ENCODE results near the gene CISD3. TPM values are rescaled to one million over a fixed set of nuclear protein-coding genes. Genes with fewer than 3 reads are reported as not detected.

Gene CISD3
- total and polyA plus RNA-seq, 2 experiments from 2014 or later, result 0.94 to 8.9 TPM

- peaks cover 54% of the 10 kb centered on the region for H3K36me3 Mint-ChIP-seq (ENCODE audit: low read depth)
These were observed 12.5 kb downstream of the CISD3 start for GRCh38 chr17:38742411-38743308.

More at GRCh38 chr17:38742411-38743308, 12.5 kb downstream of the CISD3 start:
- TF ChIP-seq STAT1 (IDR thresholded peaks at IDR 0.05; ENCODE audit: unreplicated experiment) (no peak), EZH2 (IDR thresholded peaks at IDR 0.05; ENCODE audit: low read depth, unreplicated experiment) (no peak), ZNF331 (CRISPR knock-in tag; IDR thresholded peaks at IDR 0.05; ENCODE audit: low read depth) (no peak), ETS1 (IDR thresholded peaks at IDR 0.05) (no peak), NANOG (IDR thresholded peaks at IDR 0.05; ENCODE audit: borderline replicate concordance) (no peak), JUNB (IDR thresholded peaks at IDR 0.05; ENCODE audit: unreplicated experiment) (no peak), CREB1 (CRISPR knock-in tag; IDR thresholded peaks at IDR 0.05; ENCODE audit: low read depth) (no peak)
- TF ChIP-seq, protein P1, sequence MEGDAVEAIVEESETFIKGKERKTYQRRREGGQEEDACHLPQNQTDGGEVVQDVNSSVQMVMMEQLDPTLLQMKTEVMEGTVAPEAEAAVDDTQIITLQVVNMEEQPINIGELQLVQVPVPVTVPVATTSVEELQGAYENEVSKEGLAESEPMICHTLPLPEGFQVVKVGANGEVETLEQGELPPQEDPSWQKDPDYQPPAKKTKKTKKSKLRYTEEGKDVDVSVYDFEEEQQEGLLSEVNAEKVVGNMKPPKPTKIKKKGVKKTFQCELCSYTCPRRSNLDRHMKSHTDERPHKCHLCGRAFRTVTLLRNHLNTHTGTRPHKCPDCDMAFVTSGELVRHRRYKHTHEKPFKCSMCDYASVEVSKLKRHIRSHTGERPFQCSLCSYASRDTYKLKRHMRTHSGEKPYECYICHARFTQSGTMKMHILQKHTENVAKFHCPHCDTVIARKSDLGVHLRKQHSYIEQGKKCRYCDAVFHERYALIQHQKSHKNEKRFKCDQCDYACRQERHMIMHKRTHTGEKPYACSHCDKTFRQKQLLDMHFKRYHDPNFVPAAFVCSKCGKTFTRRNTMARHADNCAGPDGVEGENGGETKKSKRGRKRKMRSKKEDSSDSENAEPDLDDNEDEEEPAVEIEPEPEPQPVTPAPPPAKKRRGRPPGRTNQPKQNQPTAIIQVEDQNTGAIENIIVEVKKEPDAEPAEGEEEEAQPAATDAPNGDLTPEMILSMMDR (conservative IDR thresholded peaks at IDR 0.05; ENCODE audit: low read depth in 2 of 2), result no peak
- TF ChIP-seq, protein P2, sequence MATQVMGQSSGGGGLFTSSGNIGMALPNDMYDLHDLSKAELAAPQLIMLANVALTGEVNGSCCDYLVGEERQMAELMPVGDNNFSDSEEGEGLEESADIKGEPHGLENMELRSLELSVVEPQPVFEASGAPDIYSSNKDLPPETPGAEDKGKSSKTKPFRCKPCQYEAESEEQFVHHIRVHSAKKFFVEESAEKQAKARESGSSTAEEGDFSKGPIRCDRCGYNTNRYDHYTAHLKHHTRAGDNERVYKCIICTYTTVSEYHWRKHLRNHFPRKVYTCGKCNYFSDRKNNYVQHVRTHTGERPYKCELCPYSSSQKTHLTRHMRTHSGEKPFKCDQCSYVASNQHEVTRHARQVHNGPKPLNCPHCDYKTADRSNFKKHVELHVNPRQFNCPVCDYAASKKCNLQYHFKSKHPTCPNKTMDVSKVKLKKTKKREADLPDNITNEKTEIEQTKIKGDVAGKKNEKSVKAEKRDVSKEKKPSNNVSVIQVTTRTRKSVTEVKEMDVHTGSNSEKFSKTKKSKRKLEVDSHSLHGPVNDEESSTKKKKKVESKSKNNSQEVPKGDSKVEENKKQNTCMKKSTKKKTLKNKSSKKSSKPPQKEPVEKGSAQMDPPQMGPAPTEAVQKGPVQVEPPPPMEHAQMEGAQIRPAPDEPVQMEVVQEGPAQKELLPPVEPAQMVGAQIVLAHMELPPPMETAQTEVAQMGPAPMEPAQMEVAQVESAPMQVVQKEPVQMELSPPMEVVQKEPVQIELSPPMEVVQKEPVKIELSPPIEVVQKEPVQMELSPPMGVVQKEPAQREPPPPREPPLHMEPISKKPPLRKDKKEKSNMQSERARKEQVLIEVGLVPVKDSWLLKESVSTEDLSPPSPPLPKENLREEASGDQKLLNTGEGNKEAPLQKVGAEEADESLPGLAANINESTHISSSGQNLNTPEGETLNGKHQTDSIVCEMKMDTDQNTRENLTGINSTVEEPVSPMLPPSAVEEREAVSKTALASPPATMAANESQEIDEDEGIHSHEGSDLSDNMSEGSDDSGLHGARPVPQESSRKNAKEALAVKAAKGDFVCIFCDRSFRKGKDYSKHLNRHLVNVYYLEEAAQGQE (IDR thresholded peaks at IDR 0.05; ENCODE audit: unreplicated experiment), result no peak
- H3K4me3 ChIP-seq, result no peak overlapping the region
- no peak overlapping the region for H3K27ac Mint-ChIP-seq
- no peaks in the 10 kb centered on the region; the same call in 2 of the 3 replicates for H3K9me3 Mint-ChIP-seq
- no peaks in the 10 kb centered on the region for H3K27me3 ChIP-seq (ENCODE audit: insufficient read depth)
- no peak for ATAC-seq
- H3K4me3 Mint-ChIP-seq, result no peak overlapping the region; the same call in 2 of the 3 replicates
- peak overlapping the region; percentile 20; the same call in 1 of the 2 replicates for H3K4me2 ChIP-seq
- H2AFZ ChIP-seq, result no peak overlapping the region
- peaks cover 58% of the 10 kb centered on the region for H3K4me1 Mint-ChIP-seq
- peaks cover 33% of the 10 kb centered on the region for H3K27me3 Mint-ChIP-seq (ENCODE audit: insufficient read depth, low read depth, poor library complexity)
- peaks cover 5% of the 10 kb centered on the region for H3K36me3 ChIP-seq (ENCODE audit: insufficient read depth)
- H3K9me2 ChIP-seq (ENCODE audit: insufficient read depth), result no peaks in the 10 kb centered on the region
- 0 out of 2 replicates have a peak, but pooled peaks cover 3% of the 10 kb centered on the region for H3F3A ChIP-seq (replicated peaks; ENCODE audit: low read depth)
- H3K4me1 ChIP-seq (ENCODE audit: insufficient read depth), result peaks cover 35% of the 10 kb centered on the region
- no peak overlapping the region for H3K27ac ChIP-seq (ENCODE audit: low read depth)
- H3K79me2 ChIP-seq (replicated peaks; ENCODE audit: insufficient read depth), result peaks cover 78% of the 10 kb centered on the region
- peaks cover 60% of the 10 kb centered on the region for H4K20me1 ChIP-seq (replicated peaks; ENCODE audit: insufficient read depth)
- DNase-seq (ENCODE audit: low spot score), result no peak
